ENCODE measurements around the gene ELF3.
"Not testable (repeated sequence)": the region's sequence is repeated elsewhere in the genome, so short reads cannot be mapped to it uniquely, and the experiment has no call there.

ELF3 gene

DNA sequence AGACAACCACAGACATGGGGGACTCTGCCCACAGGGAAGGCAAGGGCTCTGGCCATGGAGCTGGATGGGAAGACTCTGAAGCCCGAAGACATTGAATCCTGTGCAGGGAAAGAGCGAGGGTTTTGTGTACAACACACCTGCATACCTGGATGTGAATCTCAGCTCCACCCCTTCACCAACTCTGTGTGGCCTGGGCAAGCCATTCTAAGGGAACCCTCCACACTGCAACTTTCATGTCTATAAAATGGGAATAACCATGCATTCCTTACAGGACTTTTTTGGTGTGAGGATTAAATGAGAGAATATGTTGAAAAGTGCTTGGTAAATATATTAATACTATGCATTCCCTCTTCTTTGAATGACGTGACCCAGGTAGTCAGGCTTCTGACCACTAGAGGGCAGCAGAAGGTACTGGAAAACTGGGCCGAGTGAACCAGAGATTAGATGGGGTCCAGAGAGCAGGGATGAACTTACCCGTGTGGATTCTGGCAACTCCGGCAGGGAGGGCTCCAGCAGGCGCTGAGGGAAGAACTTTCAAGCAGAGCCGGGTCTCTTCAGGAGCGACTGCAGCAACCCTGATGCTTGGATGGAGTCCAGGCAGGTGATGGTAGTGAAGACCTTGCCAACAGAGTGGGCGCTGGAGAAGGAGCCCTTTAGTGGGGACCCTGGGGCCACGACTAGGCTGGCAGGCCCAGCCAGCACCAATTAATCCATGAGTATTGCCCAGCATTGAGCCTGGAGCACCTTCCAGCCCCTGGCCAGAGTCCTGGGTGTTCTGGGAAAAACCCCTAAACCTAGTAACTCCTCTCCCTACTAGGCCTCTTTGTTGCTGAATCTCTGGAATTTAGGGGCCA is 834 bp upstream of the ELF3 start:
- DNase-seq, result peak; percentile 90

- DNase-seq, result no peak
Observed at GRCh38 chr1:202011994-202012393, 1.6 kb downstream of the ELF3 start.

GRCh38 chr1:202012544-202013478 is 2.4 kb downstream of the ELF3 start:
- DNase-seq, result no peak

GRCh38 chr1:202013603-202014002 is 3.2 kb downstream of the ELF3 start:
- DNase-seq, result no peak

- no peak for DNase-seq
Observed at GRCh38 chr1:202014060-202014459, 3.7 kb downstream of the ELF3 start.

DNA sequence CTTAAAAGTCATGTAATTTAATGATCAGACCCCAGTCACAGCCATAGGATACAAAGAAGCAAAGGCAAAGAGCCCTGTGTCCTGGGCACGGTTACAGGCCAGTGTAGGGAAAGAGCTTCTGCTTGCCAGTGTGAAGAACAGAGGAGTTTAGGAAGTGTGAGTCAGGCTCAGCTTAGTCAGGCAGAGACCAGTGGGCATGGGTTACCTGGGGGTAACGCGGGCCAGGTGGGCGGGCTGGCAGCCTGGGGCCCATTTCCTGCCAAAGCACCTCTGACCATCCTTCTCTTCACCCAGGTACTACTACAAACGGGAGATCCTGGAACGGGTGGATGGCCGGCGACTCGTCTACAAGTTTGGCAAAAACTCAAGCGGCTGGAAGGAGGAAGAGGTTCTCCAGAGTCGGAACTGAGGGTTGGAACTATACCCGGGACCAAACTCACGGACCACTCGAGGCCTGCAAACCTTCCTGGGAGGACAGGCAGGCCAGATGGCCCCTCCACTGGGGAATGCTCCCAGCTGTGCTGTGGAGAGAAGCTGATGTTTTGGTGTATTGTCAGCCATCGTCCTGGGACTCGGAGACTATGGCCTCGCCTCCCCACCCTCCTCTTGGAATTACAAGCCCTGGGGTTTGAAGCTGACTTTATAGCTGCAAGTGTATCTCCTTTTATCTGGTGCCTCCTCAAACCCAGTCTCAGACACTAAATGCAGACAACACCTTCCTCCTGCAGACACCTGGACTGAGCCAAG is 4.7 kb downstream of the ELF3 start:
- DNase-seq, result no peak

GRCh38 chr1:202015662-202015937 is 5.2 kb downstream of the ELF3 start:
- no peak for DNase-seq

- DNase-seq, result no peak
Observed at GRCh38 chr1:202016022-202016810, 5.8 kb downstream of the ELF3 start.

GRCh38 chr1:202016811-202017748 is 6.7 kb downstream of the ELF3 start:
- DNase-seq, result no peak

DNA sequence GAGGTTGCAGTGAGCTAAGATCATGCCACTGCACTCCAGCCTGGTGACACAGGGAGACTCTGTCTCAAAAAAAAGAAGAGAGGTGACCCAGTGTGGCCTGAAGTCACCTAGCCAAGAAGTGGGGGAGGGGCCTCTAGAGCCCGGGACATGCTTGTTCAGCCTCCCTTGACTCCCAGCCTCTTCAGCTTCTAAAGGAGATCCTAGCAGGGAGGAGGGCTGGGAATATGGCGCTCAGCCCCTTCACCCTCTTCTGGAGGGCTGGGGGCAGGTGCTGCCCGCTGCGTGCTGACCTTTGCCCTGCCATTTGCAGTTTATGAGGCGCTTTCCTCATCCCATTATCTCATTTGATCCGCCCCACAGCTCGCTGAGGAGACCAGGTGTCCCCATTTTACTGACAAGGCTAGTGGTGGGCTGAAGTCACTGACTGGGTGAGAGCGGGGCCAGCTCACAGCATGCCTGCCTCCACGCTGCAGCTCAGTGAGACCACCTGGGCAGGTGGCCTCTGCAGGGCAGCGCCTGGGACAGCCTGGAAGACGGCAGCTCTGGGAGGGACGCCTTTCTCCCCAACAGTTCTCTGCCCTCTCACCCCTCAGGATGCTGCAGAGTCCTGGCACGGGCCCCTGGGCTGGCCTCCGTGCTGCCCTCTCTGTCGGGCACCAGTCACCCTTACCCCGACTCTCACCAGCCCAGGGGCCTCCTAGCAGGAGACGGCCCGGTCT is 7.5 kb downstream of the ELF3 start:
- no peak for DNase-seq

DNA sequence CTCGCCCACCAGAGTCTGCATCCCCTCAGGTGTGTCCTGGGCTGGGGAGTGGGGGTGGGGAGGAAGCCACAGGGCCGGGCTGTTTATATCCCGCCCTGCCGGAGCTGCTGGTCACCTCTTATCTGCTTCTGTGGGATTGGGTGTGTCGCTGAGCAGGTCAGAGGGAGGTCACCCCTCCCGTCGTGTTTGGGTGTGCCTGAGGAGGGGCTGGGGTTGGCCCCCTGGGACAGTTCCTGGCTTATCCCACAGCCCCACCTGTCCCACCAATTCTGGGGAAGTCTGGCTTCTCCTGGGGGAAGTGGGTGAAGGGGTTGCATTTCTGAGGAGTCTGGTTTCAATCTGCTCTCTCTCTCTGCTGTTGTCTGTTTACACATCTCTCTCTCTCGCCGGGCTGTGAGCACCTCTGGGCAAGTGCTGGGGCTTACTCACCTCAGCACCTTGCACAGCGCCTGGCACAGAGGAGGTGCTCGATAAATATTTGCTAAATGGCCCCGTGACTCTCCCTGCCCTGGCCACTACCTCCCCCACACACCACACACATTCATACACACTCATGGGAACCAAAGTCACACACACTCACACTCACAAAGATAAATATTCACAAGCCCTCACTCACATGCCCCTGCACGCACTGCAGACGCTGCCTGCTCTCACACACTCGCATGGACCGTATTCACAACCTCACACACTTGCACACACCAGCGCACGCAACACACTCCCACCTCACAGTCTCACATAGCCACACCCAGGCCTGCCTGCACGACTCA is 8.3 kb downstream of the ELF3 start:
- peak; percentile 90 for DNase-seq

DNA sequence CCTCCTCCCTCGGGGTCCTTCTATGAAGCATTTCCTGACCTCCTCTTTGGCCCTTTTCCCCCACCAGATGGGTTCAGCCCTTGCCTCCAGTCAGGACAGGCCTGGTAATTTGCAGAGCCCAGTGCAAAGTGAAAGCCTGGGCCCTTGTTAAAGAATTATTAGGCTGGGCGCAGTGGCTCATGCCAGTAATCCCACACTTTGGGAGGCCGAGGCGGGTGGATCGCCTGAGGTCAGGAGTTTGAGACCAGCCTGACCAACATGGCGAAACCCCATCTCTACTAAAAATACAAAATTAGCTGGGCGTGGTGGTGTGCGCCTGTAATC is 8.8 kb downstream of the ELF3 start:
- not testable (repeated sequence) for DNase-seq

- peak; percentile 87 for DNase-seq
Observed at GRCh38 chr1:202023001-202023433, 12.6 kb downstream of the ELF3 start.

DNA sequence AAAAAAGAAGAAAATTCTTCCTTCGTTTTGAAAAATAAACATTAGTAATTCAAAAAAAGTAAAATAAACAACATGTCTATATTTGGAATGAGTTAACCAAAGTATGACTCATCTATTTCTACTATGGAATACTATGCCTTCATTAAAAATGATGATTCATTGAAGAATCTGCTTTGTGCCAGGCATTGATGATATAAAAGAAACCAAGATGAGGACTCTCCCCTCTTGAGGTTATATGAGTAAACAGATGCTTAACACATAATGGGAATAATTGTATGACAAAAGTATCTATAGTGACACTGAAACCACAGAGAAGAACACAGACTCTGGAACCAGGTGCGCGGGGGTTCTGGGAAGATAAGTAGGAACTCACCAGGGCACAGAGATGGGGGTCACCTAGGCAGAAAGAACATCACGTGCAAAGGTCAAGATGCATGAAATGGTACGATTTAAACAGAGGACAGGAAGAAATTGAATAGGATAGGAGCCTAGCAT is 18.8 kb downstream of the ELF3 start:
- DNase-seq, result no peak

DNA sequence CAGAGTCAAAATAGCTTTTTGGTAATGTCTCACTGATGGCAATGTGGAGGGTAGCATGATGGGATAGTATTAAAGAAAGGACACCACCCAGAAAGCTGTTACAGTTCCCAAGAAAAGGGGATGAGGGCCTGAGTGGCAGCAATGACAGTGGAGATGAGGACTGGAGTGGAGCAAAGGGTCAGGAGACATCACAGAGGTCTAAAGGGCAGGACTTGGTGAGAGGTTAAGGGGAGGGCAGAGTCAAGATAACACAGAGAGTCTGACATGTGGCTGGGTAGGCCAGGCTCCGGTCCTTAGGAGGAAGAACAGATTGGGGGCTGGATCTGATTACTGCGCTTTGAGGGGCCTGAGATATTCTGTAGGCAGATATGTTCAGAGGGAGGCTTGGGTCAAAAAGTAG is 19.3 kb downstream of the ELF3 start:
- DNase-seq, result no peak

- no peak for DNase-seq
Observed at GRCh38 chr1:202031796-202032195, 21.4 kb downstream of the ELF3 start.

DNA sequence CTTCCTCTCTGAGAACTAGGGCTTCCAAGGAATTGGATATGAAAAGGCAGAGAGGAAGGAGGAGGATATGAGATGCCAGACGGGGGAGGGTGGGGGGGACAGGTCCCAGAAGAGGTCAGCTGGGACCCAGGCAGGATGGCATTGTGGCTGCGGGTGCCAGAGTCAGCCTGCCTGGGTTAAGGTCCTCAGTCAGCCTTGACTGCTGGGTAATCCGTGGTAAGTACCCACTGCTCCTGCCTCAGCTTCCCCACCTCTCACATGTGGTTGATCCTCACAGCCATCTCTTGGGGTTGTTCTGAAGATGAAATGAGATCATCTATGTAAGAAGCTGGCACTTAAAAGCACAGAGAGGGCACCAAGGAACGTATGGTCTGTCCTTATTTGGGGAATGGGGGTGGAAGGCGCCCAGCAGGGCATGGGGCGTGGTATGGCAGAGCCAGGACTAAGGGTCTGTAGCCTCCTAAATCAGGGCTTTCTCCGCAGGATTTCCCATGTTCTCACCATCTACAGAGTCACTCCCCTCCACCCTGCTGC is 23.8 kb downstream of the ELF3 start:
- DNase-seq, result no peak

DNA sequence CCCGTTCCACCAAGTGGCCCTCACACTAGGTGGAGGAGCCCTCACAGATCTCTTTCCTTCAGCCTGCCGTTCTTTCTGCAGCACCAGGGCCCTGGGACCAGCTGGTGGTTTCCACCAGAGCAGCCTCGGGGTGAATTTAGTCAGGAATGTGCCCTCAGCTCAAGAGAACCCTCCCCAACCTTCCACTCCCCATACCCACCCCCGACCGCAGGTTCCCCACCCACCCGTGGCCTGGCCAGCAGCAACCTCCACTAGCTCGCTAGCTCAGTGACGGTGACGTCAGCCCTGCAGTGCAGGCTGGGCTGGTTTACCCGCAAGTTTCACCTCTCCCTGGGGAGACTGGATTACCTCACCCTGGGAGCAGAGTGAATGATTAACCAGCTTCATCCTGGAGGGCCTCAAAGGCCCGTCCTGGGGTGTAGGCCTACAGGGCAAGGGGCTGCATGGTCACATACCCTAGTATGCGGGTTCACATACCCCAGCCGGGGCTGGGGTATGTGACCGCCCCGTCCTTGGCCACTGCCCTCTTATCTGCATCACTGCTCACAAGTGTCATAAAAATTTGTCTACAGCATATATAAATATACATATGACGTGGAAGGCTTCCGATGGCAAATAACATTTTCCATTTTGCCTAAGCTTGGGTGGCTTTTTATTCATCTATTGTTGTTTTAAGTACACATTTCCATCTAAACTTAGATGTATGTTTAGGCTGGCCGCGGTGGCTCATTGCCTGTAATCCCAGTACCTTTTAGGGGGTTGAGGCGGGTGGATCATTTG is 24.5 kb downstream of the ELF3 start:
- DNase-seq, result peak; percentile 97
